ENCODE measurements around the gene TEX14.

Gene TEX14

DNA sequence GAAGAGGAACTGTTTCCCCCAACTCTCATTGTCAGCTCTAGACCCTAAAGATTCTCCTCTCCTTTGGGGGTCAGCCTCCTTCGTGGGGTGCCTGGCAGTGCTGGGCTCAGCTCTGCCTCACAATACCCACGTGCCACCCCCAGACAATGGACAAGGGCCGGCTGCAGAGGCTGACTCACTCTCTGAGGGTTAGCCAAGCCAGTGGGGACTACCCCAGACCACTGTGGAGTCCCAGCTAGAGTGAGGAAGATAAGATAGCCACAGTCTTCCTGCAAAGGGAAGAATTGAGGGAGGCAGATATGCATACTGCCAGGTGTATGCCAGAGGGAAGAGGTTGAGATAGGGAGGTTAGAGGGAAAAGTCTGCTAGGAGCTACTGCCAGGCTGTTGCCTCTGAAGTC, 163.9 kb downstream of the TEX14 start:
- Histone ChIP-seq H3K4me3 (ENCODE audit: low read depth, low read length) (no peak overlapping the region), H3K27me3 (replicated peaks) (no peaks in the 10 kb centered on the region), H3K36me3 (replicated peaks) (no peaks in the 10 kb centered on the region), H3K27ac (peak overlapping the region; percentile 39)
- TF ChIP-seq, protein P1, sequence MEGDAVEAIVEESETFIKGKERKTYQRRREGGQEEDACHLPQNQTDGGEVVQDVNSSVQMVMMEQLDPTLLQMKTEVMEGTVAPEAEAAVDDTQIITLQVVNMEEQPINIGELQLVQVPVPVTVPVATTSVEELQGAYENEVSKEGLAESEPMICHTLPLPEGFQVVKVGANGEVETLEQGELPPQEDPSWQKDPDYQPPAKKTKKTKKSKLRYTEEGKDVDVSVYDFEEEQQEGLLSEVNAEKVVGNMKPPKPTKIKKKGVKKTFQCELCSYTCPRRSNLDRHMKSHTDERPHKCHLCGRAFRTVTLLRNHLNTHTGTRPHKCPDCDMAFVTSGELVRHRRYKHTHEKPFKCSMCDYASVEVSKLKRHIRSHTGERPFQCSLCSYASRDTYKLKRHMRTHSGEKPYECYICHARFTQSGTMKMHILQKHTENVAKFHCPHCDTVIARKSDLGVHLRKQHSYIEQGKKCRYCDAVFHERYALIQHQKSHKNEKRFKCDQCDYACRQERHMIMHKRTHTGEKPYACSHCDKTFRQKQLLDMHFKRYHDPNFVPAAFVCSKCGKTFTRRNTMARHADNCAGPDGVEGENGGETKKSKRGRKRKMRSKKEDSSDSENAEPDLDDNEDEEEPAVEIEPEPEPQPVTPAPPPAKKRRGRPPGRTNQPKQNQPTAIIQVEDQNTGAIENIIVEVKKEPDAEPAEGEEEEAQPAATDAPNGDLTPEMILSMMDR (IDR thresholded peaks at IDR 0.05; ENCODE audit: low read depth, low read length, missing control alignments): no peak
- in situ Hi-C loops (cut with HindIII; ENCODE audit: low pct_ligation_motif_present, low sequenced_read_pairs): no loop called here
- peak; percentile 63 for DNase-seq

DNA sequence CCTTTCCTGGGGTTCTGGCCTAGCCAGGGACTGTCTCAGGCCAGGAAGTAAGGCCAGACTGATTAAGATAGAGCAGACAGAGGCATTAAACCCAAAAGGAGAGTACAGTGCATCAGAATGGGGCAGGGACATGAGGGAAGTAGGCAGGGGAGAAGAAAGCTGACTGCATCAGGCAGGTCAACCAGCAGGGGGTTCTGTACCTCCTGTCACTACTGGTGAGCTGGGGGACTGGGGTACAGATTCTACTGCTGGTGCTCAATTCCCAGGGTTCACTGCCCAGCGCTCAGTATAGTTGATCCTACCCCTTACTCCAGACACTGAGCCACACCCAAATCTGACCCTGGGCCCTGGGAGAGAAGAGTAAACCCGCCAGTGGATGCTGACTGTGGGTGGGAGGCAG, 164.5 kb downstream of the TEX14 start:
- TF ChIP-seq, protein P1 (IDR thresholded peaks at IDR 0.05; ENCODE audit: low read depth, low read length, missing control alignments): peak; percentile 53
- Histone ChIP-seq H3K36me3 (replicated peaks) (no peaks in the 10 kb centered on the region), H3K27me3 (replicated peaks) (no peaks in the 10 kb centered on the region), H3K4me3 (ENCODE audit: low read depth, low read length) (no peak overlapping the region), H3K27ac (peak overlapping the region; percentile 39)
- DNase-seq: no peak
- in situ Hi-C loops (cut with HindIII; ENCODE audit: low pct_ligation_motif_present, low sequenced_read_pairs): no loop called here

DNA sequence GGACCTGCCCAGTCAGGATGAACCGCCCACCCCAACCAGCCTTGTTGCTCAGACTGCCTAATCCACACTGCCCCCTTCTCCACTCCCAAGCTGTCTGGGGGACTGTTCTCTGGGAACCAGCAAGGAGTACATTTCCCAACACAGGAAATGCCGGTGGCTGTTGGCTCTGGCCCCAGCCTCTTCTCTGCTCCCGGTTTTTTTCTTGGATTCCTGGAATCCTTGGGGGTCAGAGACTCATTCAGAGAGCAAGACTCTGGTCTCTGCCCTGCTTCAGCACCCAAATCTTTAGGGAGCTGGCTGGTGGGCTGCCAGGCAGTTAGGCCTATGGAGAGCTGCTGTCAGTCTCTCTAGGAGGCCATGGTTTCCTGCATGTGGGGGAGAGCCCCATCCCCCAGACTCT, 166.6 kb downstream of the TEX14 start:
- Histone ChIP-seq H3K27me3 (replicated peaks) (no peaks in the 10 kb centered on the region), H3K27ac (peak overlapping the region; percentile 45), H3K36me3 (replicated peaks) (no peaks in the 10 kb centered on the region), H3K4me3 (ENCODE audit: low read depth, low read length) (no peak overlapping the region)
- in situ Hi-C loops (cut with HindIII; ENCODE audit: low pct_ligation_motif_present, low sequenced_read_pairs): no loop called here
- TF ChIP-seq, protein P1 (IDR thresholded peaks at IDR 0.05; ENCODE audit: low read depth, low read length, missing control alignments): no peak
- peak; percentile 70 for DNase-seq

DNA sequence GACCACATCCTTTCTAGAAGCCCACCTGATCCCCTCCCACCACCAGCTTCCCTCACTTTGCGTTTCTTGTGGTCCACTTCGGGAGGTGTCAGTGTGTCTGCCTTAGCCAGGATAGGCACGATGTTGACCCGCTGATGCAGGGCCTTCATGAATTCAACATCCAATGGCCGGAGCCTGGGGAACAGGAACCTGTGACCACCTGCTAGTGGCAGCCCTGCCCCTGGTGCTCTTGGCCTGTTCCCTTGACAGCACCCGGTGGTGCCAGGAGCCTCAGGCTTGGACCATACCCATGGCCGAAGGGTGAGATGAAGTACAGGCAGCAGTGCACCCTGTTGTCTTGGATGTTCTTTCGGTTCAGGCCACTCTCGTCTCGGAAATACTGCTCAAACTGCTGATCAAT, 170.2 kb downstream of the TEX14 start:
- Histone ChIP-seq H3K27me3 (replicated peaks) (no peaks in the 10 kb centered on the region), H3K4me3 (ENCODE audit: low read depth, low read length) (no peak overlapping the region), H3K27ac (no peak overlapping the region), H3K36me3 (replicated peaks) (no peaks in the 10 kb centered on the region)
- TF ChIP-seq, protein P1 (IDR thresholded peaks at IDR 0.05; ENCODE audit: low read depth, low read length, missing control alignments): no peak
- DNase-seq: no peak
- in situ Hi-C loops (cut with HindIII; ENCODE audit: low pct_ligation_motif_present, low sequenced_read_pairs): no loop called here

DNA sequence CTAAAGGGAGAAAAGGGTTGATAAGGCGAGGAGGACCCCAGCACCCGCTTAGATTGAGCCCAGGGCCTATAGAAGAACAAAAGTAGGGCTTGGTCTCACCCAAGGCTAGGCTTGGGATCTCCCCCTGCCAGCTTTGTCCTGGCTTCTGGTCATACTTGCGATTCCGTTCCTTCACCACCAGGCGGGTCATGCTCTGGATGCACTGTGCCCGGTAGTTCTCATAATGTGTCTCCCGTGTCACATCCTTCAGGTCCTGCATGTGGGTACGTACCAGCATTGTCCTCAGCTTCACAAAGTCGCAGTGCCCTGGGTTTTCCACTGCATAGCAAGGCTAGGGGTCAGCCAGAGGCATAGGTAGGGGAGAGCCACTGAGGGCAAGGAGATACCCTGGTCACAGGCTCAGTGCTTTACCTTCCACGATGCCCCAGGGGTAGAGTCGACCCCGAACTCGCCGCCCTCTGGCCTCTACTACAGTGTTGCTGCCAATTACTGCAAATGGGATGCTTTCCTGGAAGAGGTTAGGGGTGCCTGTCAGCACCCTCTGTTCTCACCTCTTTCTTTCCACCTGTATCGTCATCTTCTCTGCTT, 170.9 kb downstream of the TEX14 start:
- Histone ChIP-seq H3K4me3 (ENCODE audit: low read depth, low read length) (no peak overlapping the region), H3K27me3 (replicated peaks) (no peaks in the 10 kb centered on the region), H3K27ac (no peak overlapping the region), H3K36me3 (replicated peaks) (no peaks in the 10 kb centered on the region)
- TF ChIP-seq, protein P1 (IDR thresholded peaks at IDR 0.05; ENCODE audit: low read depth, low read length, missing control alignments): peak; percentile 77
- in situ Hi-C loops (cut with HindIII; ENCODE audit: low pct_ligation_motif_present, low sequenced_read_pairs): no loop called here
- no peak for DNase-seq

Measured in brain microvascular endothelial cell (primary cell).